ENCODE results near the gene UBE3A.
"Not testable (repeated sequence)": the region's sequence is repeated elsewhere in the genome, so short reads cannot be mapped to it uniquely, and the experiment has no call there.

UBE3A gene

GRCh38 chr15:25438601-25439368 is at the start of gene UBE3A:
UBE3A (minus strand) TSS chr15:25439024; CDS start chr15:25409107, 29,917 bp downstream.
- peak; percentile 87 for DNase-seq

GRCh38 chr15:25487226-25487884 is 48.5 kb upstream of the UBE3A start:
- no peak for DNase-seq

GRCh38 chr15:25486051-25486450 is 47.2 kb upstream of the UBE3A start:
- DNase-seq, result no peak

GRCh38 chr15:25481208-25481859 is 42.5 kb upstream of the UBE3A start:
- DNase-seq, result peak; percentile 26

GRCh38 chr15:25478313-25478712 is 39.5 kb upstream of the UBE3A start:
- DNase-seq, result no peak

GRCh38 chr15:25477816-25478215 is 39.0 kb upstream of the UBE3A start:
- no peak for DNase-seq

- no peak for DNase-seq
Measured at GRCh38 chr15:25474251-25474650, 35.4 kb upstream of the UBE3A start.

GRCh38 chr15:25470230-25470629 is 31.4 kb upstream of the UBE3A start:
- DNase-seq, result no peak

- no peak for DNase-seq
Measured at GRCh38 chr15:25469377-25469776, 30.6 kb upstream of the UBE3A start.

DNA sequence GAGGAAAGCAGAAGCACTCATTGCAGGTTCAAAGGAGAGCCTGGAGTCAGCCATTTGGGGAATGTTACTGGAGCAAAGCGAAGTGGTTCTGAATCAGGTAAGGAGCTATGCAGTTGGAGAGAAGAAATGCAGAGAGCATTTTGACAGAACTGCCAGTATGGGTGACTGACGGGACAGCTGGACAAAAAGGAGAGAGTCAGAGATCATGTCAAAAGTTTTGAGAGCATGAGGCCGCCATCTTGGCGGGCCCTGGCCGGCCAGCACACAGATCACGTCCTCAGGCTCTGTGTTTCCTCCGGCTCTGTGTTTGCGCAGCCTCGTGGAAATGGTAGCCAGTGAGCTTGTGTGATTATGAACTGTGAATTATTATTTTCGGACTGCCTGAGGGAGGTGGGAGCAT is 29.8 kb upstream of the UBE3A start:
- DNase-seq, result no peak

GRCh38 chr15:25465835-25466234 is 27.0 kb upstream of the UBE3A start:
- DNase-seq, result peak; percentile 17

GRCh38 chr15:25464784-25465183 is 26.0 kb upstream of the UBE3A start:
- no peak for DNase-seq

DNA sequence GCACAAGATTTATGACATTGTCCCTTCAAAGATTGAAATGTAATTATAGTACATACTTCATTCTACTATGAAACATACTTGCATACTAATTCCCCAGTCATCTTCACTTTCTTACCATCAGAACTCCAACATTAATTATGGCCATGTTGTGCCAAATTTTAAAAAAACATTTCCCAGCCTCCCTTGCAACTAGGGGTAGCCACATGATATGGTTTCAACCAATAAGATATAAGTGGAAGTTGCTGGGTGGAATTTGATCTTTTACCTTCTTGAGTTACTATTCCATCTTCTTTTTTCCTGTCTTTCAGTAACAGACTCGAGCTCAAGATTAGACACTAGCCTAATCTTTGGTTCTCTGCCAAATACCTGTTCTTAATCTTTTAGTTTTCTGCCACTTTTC is 25.6 kb upstream of the UBE3A start:
- no peak for DNase-seq

DNA sequence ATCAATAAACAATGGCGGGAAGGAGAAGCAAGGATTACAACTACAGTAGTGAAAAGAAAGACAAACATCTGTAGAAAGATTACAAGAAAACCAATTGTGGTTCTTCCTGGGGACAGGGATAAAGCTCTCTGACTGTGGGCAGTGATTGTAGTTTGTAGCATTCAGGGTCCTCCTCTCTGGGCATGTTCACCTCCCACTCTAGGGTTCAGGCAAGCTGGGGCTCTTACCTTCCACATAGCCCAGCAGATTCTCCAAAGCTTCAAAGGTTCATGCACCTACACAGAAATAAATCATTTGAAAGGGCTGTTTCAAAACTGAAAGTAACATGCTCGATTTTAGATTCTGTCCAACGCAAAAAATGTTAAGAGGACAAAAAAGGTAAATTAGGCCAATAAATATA is 17.4 kb upstream of the UBE3A start:
- DNase-seq, result no peak

DNA sequence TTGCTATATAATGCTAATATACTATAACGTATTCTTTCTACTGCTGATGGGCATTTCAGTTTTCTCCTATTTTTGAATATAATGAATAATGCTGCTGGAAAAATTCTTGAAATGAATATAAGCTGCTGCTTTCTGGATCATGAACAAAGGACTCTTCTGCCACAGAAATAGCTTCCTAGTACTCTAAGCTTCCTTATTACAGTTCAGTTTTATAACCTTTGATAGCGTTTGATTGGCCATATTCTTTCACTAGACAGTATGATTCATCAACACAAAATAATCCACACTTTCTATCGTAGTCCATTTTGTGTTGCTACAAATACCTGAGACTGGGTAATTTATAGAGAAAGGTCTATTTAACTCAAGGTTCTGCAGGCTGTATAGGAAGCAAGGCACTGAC is 16.4 kb upstream of the UBE3A start:
- DNase-seq, result no peak

DNA sequence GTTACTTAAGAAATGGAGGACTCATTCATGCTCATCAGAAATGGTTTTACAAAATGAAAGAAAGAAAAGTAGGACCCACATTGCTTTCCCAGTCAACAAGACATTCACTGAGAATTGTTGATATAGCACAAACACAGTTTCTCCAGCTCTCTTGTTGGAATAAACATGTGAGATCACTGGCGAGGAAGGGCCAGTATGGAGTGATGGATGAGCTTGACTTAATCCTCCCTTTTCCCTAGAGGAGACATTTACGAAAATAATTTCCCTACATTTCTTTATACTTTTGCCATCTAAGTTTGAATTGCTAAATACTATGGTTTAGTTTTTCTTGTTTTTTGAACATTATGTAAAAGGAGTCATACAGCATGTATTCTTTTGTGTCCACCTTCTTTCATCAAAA is 15.9 kb upstream of the UBE3A start:
- DNase-seq, result no peak

GRCh38 chr15:25453246-25453645 is 14.4 kb upstream of the UBE3A start:
- DNase-seq, result not testable (repeated sequence)

- DNase-seq, result no peak
Measured at GRCh38 chr15:25451501-25451900, 12.7 kb upstream of the UBE3A start.

DNA sequence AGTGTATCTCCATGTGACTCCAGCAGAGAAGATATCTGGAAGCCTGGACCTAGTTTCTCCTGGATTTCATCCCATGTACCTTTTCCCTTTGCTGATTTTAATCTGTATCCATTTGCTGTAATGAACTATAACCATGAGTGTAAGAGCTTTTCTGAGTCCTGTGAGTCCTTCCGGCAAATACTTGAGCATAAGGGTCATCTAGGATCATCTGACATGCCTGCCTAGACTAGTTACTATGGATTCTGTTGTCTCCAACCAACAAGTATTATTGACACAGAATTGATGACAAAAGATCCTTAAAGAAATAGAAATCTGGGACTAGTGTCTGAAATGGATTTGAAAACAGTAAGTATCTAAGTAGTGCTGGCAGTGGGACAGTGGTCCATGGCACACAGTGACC is 11.3 kb upstream of the UBE3A start:
- DNase-seq, result no peak

GRCh38 chr15:25446076-25446475 is 7.3 kb upstream of the UBE3A start:
- no peak for DNase-seq

- no peak for DNase-seq
Measured at GRCh38 chr15:25445412-25445811, 6.6 kb upstream of the UBE3A start.

DNA sequence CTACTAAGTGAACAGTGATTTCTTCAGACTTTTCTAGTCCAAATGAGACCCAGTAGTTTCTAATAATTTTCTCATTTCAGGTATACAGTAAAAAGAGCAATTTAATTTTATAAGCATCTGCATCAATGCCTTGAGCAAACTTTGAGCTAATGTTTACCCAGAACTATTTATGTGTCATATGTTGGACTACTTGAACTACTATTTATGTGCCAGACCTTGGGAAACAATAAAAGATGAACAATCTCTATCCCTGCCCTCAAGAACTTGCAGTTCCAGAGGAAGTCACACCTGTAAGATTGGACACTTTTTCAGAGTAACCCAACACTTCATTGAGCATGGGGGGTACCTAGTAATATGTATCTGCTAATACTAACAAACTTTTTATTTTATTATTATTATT is 2.3 kb upstream of the UBE3A start:
- no peak for DNase-seq

DNA sequence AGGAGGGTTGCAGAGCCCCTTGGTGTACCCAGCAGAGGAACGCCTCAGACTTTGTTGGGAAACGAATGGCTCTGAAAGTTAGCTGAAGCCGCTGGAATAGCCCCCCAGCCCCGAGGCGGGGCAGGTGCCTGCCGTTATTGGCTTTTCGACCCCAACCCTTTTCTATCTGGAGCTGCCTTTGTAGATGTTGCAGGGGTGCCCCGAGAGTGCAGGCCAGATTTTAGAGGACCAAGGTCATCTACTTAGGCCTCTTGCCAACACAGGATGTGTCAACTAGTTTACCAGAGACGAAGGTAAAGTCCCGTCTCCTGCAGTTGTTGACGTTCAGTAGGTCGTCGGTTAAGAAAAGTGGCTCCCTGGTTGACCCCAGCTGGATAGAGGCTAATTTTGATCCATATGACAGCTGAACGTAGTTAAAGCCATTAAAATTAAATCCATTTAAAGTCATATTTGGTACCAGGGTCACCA is 579 bp upstream of the UBE3A start:
- DNase-seq, result no peak
